Epithelial cell of esophagus (primary cell): ENCODE data around the gene SORL1.

ENCODE experiments used
- DNase-seq: peaks from one replicate; pipeline ENCODE4 v3.0.0; 2010; ENCODE audit warnings: low read depth
- H3K4me3 ChIP-seq: 2 replicates; pipeline ENCODE4 v1.5.1; 2011; ENCODE audit warnings: mild to moderate bottlenecking, low read length, control low read depth
- CTCF ChIP-seq: IDR thresholded peaks from 2 replicates; pipeline ENCODE4 v1.5.1; 2011; ENCODE audit warnings: low read depth, mild to moderate bottlenecking, low read length, control low read depth, inconsistent platforms; ENCODE audit not compliant: insufficient read depth; ENCODE audit errors: missing control alignments

The SORL1 gene

GRCh38 chr11:121665206-121665838 lies 213.2 kb downstream of the SORL1 start:
- no peak for TF ChIP-seq CTCF
- no peak overlapping the region for H3K4me3 ChIP-seq
- DNase-seq: no peak

GRCh38 chr11:121667836-121668235 lies 215.7 kb downstream of the SORL1 start:
- no peak for DNase-seq
- no peak for TF ChIP-seq CTCF
- no peak overlapping the region for H3K4me3 ChIP-seq

GRCh38 chr11:121669422-121669821 lies 217.3 kb downstream of the SORL1 start:
- no peak overlapping the region for H3K4me3 ChIP-seq
- no peak for TF ChIP-seq CTCF
- DNase-seq: no peak

GRCh38 chr11:121670266-121670665 lies 218.2 kb downstream of the SORL1 start:
- no peak overlapping the region for H3K4me3 ChIP-seq
- DNase-seq: no peak
- no peak for TF ChIP-seq CTCF

- no peak for TF ChIP-seq CTCF
- no peak overlapping the region for H3K4me3 ChIP-seq
- no peak for DNase-seq
These were observed 218.7 kb downstream of the SORL1 start for GRCh38 chr11:121670805-121671282.

GRCh38 chr11:121671283-121672168 lies 219.4 kb downstream of the SORL1 start:
- no peak for DNase-seq
- no peak for TF ChIP-seq CTCF
- H3K4me3 ChIP-seq: no peak overlapping the region
